Measurements from ENCODE around the gene NRXN3.

Gene NRXN3

DNA sequence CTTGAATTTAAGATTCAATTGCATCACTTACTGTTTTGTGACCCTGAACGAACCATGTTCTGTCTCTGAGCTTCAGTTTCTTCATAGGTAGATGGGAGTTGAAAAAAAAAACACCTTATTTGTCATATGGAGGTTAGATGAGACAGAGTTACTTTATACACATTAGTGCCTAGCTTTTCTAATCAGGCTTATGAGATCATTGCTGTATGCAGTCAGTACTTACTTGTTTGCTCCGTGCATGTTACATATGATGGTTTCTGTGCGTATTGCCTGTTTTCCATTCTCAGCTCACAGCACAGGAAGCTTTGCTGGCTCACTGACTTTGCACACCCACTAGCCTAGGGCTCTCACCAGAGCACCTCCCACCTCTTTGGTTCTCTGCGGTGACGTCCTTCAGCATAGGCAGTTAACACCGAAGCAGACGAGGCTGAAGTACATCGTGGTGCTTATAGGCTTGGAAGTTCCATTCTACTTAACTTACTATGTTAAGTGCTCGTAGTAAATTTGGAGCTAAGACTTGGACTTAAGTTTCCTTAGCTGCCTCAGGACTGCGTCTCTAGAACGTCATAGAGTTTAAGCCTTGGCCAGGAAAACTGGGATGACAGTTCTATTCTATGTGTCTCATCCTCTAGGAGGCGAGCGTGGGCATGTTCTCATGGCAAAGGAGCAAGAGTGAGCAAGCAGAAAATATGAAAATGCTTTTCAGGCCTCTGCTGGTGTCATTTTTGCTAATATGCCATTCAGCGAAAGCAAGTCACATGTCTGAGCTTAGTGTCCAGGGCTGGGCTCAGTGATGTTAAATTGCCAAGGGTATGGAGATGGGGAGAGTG lies 57.3 kb downstream of the NRXN3 start:
- no peak for DNase-seq (ENCODE audit: low spot score)
- in situ Hi-C loops (cut with MboI; ENCODE audit: low pct_unique_long_range_greater_than_20kb, low sequenced_read_pairs, unreplicated experiment), result no loop called here
- TF ChIP-seq, protein P1, sequence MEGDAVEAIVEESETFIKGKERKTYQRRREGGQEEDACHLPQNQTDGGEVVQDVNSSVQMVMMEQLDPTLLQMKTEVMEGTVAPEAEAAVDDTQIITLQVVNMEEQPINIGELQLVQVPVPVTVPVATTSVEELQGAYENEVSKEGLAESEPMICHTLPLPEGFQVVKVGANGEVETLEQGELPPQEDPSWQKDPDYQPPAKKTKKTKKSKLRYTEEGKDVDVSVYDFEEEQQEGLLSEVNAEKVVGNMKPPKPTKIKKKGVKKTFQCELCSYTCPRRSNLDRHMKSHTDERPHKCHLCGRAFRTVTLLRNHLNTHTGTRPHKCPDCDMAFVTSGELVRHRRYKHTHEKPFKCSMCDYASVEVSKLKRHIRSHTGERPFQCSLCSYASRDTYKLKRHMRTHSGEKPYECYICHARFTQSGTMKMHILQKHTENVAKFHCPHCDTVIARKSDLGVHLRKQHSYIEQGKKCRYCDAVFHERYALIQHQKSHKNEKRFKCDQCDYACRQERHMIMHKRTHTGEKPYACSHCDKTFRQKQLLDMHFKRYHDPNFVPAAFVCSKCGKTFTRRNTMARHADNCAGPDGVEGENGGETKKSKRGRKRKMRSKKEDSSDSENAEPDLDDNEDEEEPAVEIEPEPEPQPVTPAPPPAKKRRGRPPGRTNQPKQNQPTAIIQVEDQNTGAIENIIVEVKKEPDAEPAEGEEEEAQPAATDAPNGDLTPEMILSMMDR (IDR thresholded peaks at IDR 0.05; ENCODE audit: extremely low read depth, insufficient read depth, missing control alignments), result no peak

DNA sequence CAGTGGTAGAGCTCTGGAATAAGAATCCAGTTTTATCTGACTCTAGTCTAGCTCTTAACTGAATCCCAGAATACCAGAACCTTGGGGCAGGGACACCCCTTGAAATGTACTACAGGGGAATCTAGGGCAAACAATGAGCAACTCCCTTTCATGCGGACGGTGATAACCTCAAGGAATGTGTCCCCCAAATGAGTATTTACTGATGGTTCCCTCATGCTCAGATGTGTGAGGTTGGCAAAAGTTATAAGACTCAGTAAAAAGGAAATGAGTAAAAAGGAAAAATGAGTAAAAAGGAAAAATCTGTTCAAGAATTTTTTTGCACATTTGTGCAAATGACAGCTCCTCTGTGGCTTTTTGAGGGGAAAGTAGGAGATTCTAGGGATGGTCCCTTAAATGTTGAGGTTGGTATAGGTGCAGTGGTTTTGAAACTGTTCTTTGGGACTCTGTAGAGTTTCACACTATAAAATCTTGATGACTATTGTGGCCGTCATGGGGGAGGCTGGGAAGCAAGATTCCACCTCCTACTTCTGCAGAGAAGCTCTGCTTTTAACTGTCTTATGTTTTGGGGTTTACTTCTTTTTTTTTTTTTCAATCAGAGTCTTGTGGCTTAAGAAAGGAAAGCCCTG lies 58.6 kb downstream of the NRXN3 start:
- TF ChIP-seq, protein P1 (IDR thresholded peaks at IDR 0.05; ENCODE audit: extremely low read depth, insufficient read depth, missing control alignments), result no peak
- no peak for DNase-seq (ENCODE audit: low spot score)
- in situ Hi-C loops (cut with MboI; ENCODE audit: low pct_unique_long_range_greater_than_20kb, low sequenced_read_pairs, unreplicated experiment), result no loop called here

DNA sequence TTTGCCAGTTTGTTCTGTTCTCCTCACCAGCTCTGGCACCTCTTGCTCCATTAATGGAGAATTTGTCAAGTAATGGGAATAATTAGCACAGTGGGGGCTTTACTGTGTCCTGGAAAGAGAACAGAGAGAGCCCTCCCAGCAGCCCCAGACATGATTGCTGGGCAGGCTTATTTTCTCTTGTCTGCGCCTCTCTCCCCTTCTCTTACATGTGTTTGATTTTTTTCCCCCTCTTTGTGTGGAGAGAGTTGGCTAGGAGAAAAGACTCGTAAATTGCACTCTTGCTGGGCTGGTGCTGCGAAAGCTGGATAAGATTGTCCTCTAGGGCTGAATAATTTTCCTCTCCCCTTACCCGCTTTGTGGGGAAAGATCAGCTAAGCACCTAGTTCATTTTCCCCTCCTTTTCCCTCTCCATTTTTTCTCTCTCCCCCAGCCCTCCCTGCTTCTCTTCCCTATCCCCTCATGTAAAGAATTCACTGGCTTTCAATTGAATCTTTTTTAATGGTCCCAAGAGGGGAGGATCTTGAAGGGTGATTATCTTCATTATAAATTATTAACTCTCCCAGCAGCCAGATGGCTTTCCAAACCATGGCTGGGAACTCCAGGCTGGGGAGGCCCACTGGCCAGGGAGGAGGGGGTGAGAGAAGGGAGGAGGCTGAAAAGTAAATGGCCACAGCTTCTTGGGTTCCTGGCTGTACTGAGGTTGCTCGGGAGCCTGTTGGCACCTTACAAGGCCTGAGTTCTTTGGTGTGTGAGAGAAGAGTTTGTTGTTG lies 62.2 kb downstream of the NRXN3 start:
- TF ChIP-seq, protein P1 (IDR thresholded peaks at IDR 0.05; ENCODE audit: extremely low read depth, insufficient read depth, missing control alignments), result no peak
- no peak for DNase-seq (ENCODE audit: low spot score)
- in situ Hi-C loops (cut with MboI; ENCODE audit: low pct_unique_long_range_greater_than_20kb, low sequenced_read_pairs, unreplicated experiment), result no loop called here

DNA sequence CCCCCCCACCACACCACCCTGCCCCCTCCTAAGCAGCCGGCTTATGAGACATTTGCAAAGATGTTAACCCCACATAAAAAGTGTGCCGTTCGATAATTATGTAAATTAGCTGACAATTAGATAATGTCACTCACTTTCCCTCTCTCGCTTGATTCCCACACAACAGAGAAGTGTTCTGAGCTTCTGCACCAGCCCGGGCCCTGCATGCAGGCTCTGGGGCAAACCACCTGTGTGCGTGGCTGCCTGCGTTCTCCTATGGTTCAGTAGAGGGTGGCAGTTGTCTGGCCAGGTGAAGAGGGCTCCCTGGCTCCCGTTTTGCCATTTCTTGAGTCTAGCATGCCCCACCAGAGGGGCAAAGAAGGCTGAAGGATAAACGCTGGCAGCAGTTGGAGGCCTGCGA lies 68.0 kb downstream of the NRXN3 start:
- in situ Hi-C loops (cut with MboI; ENCODE audit: low pct_unique_long_range_greater_than_20kb, low sequenced_read_pairs, unreplicated experiment), result no loop called here
- TF ChIP-seq, protein P1 (IDR thresholded peaks at IDR 0.05; ENCODE audit: extremely low read depth, insufficient read depth, missing control alignments), result no peak
- no peak for DNase-seq (ENCODE audit: low spot score)

DNA sequence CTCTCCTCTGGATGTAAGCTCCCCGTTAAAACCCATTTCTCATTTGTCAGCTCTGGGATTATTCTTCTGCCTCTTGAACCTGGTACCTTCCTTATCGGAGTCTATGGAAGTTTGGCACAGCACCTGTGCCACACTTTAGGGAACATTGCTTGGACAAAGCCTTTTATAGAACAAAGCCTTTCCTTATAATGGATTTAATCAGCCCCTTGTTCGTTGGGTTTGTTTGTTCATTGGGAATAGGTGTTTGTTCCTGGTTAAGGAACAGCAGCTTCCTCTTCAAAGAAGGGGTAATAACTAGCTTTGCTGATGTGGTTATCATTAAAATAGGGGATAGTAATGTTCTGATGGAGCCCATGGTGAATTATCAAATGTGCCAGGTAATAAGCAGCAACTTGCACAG lies 70.4 kb downstream of the NRXN3 start:
- in situ Hi-C loops (cut with MboI; ENCODE audit: low pct_unique_long_range_greater_than_20kb, low sequenced_read_pairs, unreplicated experiment), result no loop called here
- TF ChIP-seq, protein P1 (IDR thresholded peaks at IDR 0.05; ENCODE audit: extremely low read depth, insufficient read depth, missing control alignments), result no peak
- DNase-seq (ENCODE audit: low spot score), result no peak

DNA sequence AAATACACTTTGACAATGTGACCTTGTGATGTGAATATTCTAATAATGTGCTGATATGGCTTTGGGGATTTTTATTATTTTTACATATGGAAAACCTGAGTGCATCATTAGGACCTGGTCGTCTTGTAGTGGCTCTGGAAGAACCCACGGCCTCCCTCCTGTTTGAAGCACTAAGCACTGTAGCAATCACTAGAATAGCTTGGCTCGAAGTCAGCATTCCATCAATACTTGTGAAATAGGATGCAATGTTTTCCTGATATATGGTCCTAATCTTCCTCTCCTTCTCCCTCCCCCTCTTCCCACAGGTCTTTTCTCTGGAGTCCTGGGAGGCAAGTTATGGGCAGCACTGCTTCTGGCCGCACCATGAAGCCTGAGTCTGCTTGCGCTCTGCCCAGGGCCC lies 71.9 kb downstream of the NRXN3 start:
- DNase-seq (ENCODE audit: low spot score), result no peak
- in situ Hi-C loops (cut with MboI; ENCODE audit: low pct_unique_long_range_greater_than_20kb, low sequenced_read_pairs, unreplicated experiment), result no loop called here
- TF ChIP-seq, protein P1 (IDR thresholded peaks at IDR 0.05; ENCODE audit: extremely low read depth, insufficient read depth, missing control alignments), result no peak
